Non-pigmented ciliary epithelial cell (primary cell): ENCODE results near the gene XCL2.

ENCODE experiments used
- DNase-seq: peaks from one replicate; pipeline ENCODE4 v3.0.0-alpha.2; 2010; ENCODE audit warnings: low read depth

The XCL2 gene

DNA sequence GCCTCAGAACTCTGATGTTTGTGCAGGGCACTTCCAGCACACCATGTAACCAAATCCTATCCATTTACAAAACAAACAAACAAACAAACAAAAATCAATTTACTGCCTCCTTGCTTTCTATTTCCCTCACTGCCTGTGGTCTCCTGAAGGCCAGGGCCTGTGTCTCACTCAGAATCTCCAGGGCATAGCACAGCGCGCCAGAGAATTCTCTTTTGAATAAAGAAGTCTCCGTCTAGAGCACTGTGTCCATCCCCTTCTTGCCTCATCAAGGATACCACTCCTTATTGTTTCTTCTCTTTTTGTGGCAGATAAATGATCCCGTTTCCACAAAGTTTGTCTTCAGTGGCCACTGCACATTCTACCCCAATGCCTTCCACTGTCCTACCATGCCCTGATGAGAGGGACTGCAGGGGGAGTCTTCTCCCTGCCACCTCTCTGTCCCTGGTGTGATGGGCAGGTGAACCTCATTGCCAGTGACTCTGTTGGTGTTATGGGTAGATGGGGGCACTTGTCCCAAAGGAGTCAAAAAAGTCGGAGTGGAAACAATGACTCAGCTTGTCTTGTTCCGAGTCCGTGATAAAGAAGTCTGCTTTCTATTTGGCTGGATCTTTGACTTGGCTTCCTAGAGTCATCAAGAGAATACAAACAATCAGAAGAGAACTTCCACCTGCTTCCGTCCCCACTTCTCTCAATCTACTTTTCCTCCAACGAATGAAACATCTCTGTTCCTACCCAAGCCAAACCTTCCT, 30.0 kb downstream of the XCL2 start:
- DNase-seq: no peak

DNA sequence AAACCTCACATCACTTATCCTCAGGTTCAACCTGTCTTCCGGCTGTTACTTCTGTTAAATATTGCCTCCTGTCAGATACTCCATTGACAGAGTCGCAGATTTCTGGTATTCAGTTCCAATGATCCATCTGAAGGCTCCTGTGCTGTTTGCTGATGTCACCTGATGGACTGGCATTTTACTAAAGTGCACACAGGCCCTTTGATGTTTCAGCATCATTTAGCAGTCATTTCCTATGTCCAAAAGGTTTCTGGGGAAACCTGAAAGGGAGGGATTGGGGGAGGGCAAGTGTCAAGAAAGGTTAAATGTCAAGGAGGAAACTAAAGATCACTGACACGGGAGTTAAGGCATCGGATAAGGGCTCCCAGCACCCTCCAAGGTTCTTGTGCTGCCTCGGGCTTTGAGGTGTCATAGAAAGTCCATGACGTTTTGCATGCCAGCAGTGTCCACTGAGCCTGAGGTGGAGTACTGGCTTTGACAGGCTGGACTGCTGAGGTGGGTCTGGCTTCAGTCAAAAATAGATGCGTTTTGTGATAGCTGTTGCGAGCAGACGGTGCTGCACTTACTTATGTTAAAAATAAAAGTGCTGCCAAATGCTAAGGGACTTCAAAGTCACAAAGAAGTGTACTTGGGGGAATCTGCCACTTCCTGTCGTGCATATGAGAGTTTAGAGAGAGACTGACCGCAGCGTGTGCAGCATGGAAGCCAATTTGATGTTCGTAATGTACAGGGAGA, 30.8 kb downstream of the XCL2 start:
- no peak for DNase-seq

DNA sequence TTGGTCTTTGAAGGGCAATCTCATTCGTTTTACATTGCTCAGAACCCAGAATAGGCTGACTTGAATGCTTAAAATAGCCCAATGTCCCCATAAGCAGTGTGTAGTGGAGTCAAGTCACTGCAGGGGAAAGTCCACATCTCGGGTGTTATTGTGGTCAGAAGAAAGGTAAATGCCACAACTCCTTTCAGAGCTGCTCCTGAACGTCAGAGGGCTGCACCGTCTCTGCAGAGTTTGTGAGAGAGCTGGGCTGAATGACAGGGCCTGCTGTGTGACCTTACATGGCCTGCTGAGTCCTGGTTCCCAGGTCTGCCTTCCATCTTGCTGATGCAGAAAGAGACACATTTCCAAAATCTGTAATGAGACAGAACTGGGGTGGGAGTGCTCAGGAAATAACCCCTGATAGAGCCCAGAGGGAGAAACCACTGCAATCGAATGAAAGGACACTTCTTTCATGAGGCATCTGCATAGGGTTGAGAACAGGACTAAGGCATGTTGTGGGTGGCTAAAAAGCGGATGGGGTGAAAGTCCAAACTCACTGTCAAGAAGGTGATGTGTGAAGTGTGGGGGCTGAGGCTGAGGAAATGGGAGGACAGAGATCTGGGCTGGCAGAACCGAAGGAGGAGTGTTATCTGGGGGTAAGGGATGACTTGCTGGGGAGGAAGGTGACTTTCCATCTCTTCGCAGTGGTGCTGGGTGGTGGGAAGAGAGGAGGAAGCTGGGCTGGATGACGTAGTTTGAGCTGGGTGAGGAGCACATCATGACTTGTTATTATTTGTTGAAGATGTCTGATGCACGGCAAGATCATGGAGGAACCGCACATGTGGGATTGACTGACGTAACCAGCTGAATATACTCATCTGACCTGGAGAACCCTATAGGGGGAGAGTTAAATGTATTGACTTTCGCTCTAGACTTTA, 33.7 kb downstream of the XCL2 start:
- no peak for DNase-seq

DNA sequence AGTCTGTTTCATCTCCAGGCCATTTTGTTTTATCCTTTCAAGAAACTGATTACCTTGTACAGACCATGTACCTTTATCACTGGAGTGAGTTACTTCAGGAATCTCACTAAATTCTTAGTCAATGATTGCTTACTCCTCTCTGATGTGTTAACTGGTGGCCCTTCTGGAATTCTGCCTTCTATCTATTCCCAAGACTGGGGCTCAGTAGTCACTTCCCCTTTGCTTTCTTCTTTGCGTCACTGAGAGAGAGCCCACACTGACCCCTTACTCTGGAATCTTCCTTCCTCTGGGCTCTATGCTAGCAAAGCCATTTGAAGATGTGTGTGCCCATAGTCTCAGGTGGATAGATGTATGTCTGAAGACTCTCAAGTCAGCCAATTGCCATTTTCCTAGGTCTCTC, 34.6 kb downstream of the XCL2 start:
- DNase-seq: no peak

DNA sequence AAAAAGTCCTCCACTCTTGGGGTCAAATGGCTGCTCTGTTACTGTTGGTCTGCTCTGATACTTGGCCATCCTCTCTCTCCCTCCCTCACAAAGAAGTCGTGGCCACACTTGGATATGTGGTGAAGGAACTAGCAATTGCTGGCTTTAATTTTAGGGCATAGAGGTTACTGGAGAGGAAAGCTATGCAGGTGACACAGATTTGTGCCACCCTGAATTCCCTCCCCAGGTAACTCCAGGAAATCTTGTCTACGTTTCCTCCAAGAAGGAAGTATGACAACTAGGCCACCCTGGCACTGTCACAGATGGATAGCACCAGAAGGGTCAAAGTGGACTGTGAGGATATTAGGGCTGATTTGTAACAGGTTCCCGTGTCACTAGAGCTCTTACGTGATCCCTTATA, 36.0 kb downstream of the XCL2 start:
- no peak for DNase-seq

DNA sequence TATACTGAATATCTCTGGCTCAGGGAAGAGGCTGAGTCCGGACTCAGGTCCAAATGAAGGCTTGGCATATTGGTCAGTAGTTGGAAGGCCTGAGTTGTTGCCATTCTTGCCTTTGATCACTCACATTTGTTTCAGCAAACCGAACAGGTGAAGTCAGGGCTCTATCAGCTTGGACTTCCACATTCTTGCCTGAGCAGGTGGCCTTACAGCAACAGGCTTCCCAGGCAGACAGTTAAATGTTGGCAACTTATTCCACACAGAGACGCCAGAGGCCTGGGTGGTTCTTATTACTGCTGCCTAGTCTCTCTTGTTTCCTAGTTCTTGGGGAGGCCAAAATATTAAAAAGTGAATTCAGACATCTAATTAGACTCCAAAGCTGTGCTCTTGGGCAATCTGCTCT, 36.6 kb downstream of the XCL2 start:
- DNase-seq: no peak

DNA sequence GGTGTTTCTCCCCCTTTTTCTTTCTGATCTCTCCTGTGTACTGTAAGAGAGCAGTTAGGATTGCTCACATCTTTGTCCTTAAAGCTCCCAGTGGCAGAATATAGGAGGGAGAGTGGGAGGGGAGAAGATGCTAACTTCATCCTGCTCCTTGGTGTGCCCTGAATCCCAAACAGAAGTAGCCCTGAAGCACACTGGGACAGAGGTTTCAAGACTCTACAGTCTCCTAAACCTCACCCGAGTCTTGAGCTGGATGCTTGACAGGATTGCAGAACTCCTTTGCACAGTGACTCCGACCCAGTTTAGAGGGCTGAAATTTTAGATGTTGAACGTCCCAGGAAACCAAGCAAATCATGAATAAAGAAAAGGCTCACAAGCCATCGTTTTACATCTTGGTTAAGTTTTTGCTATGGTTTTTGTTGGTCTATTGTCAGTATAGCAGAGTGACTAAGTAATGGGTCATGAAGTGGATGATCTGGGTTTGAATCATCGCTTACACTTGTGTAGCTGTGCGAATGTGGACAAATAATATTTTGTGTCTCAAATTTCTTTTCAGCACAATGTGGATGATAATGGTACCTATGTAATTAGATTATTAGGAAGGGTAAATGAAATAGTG, 37.5 kb downstream of the XCL2 start:
- DNase-seq: peak; percentile 28

DNA sequence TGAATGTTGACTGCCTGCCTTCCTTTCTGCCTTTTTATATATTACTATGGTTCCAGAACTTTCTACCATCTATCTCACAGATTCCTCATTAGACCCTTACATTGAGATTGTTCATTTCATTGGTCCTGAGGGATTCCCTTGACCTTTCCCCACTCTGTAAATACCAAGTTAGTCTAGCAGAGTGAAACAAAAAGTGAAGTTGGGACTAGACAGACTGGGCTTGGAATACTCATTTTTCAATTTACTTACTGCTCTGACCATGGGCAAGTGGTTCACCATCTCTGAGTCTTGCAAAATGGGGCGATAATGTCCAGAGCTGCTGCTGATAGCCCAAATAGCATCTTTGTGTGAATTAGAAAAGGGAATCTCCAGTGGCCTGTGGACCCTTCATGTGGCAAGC, 38.8 kb downstream of the XCL2 start:
- no peak for DNase-seq

DNA sequence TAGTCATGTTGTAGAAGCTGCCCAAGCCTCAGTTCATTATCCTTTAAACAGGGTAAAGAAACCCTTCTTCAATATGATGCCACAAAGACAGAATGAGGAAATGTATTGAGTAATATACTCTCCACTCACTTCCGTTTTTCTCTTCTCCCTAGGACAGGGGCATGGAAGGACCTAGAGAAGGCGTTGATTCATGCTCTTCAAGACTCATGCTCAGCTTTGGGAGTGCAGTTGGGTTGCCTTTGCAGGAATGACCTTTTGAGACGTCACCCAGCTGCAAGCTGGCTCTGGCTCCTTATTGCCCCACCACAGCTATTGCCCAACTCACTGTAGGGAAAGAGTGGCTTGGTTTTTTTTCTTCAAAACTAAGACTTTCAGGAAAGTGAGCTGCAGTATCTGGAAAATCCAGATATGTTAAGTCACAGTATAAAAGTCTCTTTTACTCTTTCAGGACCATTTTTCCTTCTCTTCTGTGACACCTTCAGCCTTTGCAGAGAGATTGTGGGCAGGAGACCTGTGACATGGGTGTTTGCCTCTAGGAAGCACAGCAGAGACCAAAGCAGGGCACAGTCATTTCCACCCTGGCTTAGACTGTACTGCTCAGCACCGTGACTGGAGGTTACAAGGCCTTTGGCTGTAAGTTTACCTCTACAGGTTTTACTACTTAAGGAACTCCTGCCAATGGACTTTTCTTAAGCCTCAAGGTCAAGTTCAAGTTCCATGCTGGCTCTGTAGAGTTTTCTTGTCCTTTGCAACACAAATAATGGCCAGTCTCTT, 39.5 kb downstream of the XCL2 start:
- no peak for DNase-seq

DNA sequence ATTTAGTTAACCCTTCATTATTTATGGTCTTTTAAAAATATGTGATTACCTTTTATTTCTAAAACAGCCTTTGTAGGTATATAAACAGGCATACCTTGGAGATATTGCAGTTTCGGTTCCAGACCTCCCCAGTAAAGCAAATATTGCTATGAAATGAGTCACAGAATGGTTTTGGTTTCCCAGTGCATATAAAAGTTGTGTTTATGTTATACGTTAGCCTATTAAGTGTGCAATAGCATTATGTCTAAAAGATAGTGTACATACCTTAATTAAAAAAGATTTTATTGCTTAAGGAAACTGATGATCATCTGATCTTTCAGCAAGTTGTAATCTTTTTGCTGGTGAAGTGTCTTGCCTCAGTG, 44.1 kb downstream of the XCL2 start:
- no peak for DNase-seq

DNA sequence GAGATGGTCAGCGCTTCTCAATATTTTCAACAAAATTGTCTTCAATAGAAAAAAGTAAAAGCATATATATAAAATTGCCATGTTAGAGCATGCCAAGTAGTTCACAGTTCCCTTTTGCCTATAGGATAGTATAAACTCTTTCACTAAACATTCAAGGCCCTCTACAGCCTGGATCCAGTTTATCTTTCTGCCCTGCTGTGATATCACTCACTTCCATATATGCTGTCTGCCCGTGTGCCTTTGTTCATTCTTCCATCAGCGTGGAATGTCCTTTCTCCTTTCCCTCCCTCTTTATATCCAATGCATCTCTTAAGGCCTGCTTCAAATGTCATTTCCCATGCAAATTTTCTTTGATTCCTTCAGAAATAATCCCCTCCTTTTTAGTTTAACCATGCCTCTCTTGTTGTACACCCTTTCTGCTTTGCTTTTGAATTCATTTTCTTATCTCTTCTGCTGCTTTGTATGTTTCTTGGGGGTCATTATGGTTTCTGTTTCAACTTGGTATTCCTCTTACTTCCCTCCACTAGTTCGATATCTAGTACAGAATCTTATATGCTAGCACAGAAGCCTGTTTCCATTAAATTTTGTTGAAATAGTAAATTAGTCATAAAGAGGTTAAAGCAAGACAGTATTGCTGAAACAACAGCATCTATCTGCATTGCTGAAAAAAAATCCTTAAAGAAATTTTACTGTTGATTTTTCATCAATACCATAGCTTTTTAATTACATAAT, 44.7 kb downstream of the XCL2 start:
- no peak for DNase-seq

DNA sequence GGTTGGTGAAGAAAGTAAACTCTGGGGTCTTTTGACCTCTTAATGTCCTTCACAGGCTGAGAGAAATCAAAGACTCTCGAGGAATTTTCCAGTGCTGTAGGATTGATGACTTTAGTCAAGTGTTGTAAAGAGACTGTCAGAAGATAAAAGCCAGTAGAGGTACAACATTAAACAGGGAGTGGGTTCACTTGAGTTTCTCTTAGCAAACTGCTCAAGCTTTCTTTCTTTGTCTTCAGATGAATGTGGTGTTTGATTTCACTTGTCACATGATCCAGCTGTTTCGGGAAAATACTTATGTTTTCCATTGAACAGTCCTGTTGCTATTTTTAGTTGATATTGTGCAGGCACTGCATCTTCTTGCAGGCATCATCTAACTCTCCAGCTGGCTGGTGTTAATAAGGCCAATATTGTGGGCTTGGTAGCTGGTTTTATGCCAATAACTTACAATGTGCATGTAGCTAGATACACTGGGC, 45.6 kb downstream of the XCL2 start:
- no peak for DNase-seq

DNA sequence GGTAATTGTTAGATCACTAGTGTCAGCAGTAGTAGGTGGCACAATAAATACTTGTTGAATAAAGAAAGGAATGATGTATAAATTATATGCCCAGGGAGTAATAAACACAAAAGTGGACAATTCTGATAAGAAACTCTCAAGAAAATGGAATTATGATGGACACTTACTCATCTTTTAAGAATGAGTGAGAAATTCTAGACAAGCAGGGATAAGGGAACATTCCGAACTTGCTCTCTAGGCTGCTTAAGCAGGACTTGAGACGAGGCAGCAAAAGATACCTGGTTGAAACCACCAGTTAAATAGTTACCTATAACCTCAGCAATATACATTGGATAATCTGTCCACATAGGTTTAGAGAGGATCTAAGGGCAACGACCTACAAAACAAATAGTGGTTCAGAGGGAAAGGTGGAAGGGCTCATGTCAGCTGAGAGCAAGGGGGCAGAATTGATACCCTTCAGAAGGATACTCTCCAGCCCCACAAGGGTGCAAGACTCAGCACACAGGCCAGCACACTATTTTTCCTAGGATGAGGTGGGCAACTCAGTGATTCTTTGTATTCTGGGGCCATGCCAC, 46.3 kb downstream of the XCL2 start:
- no peak for DNase-seq

DNA sequence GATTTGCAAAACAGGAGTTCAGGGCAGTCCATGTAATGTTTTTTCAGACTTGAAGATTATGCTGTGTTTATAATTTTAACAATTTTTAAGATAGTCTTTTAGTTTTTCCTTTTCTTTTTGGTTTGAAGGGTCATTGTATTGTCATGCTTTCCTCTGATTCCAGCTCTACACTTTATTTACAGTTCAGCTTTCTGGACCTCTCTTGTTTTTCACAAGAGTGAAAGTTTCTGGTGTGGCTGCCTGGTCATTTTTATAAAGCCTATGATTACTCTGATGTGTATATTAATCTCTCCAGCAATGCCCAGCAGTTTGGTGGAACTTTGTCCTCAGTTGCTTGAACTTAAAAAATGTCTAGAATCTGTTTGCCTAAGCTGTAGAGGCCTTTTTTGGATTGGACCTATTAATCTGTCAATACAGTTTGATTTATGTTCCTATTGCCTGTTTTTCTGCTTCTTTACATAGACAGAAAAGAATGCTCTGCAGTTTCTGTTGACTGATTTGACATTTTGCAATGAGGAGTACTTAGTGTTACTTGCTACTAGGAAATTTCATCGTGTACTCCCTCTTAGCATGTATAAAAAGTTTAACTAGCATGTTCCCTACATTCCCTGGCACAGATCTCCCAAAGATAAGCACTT, 52.2 kb downstream of the XCL2 start:
- no peak for DNase-seq
